OCI-LY3 (cell line): ENCODE results near the gene TMED8.
"Not testable (repeated sequence)": the region's sequence is repeated elsewhere in the genome, so short reads cannot be mapped to it uniquely, and the experiment has no call there.

ENCODE experiments used
- CTCF ChIP-seq: fragments of 200-600, 300-600 bp; sonication (generic); IDR thresholded peaks from 2 replicates; pipeline ENCODE4 v1.5.1; 2014; ENCODE audit warnings: antibody characterized with exemption, low read length, low read depth
- EZH2phosphoT487 ChIP-seq: fragments of 200-600 bp; shearing (Covaris generic); IDR thresholded peaks from 2 replicates; pipeline ENCODE4 v1.6.1; 2018; ENCODE audit warnings: antibody characterized with exemption, mixed run types, low read depth

DNA sequence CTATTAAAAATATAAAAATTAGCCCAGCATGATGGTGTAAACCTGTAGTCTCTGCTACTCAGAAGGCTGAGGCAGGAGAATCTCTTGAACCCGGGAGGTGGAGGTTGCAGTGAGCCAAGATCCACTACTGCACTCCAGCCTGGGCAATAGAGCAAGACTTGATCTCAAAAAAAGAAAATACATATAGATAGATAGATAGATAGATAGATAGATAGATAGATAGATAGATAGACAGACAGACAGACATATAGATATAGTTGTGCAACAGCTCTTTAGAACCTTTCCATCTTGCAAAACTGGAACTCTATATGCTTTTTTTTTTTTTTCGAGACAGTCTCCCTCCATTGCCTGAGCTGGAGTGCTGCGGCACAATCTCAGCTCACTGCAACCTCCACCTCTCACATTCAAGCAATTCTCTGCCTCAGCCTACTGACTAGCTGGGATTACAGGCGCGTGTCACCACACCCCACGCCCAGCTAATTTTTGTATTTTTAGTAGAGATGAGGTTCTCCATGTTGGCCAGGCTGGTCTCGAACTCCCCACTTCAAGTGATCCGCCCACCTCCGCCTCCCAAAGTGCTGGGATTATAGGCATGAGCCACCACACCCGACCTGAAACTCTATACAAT, 38.6 kb upstream of the TMED8 start:
- TF ChIP-seq CTCF, EZH2phosphoT487: not testable (repeated sequence)
